MM.1S (cell line): ENCODE measurements around the gene DUXA.

Experiments
- DNase-seq: peaks from one replicate; pipeline ENCODE4 v3.0.0-alpha.2; 2015
- H2AFZ ChIP-seq: fragments of 300-600 bp; sonication (generic); 2 replicates; pipeline ENCODE4 v1.6.0; 2016; ENCODE audit warnings: antibody characterized with exemption, low read length
- H3F3A ChIP-seq: fragments of 300-600 bp; sonication (generic); 2 replicates; pipeline ENCODE4 v1.6.1; 2016; ENCODE audit warnings: mild to moderate bottlenecking, antibody characterized with exemption, low read length, moderate library complexity, mixed read lengths; ENCODE audit not compliant: insufficient read depth
- H3K27ac ChIP-seq: fragments of 300-600 bp; sonication (generic); 2 replicates; pipeline ENCODE4 v1.5.1; 2016; ENCODE audit warnings: mild to moderate bottlenecking, low read length
- H3K27me3 ChIP-seq: fragments of 300-600 bp; sonication (generic); replicated peaks from 2 replicates; pipeline ENCODE4 v1.6.0; 2016; ENCODE audit warnings: low read length; ENCODE audit not compliant: insufficient read depth
- H3K36me3 ChIP-seq: fragments of 300-600 bp; sonication (generic); replicated peaks from 2 replicates; pipeline ENCODE4 v1.6.1; 2016; ENCODE audit warnings: mild to moderate bottlenecking, low read length, mixed read lengths; ENCODE audit not compliant: insufficient read depth
- H3K4me1 ChIP-seq: fragments of 300-600 bp; sonication (generic); 2 replicates; pipeline ENCODE4 v1.6.1; 2016; ENCODE audit warnings: low read length, mixed read lengths
- H3K4me2 ChIP-seq: fragments of 300-600 bp; sonication (generic); 2 replicates; pipeline ENCODE4 v1.6.0; 2016; ENCODE audit warnings: low read depth, low read length
- H3K4me3 ChIP-seq: fragments of 300-600 bp; sonication (generic); 2 replicates; pipeline ENCODE4 v1.5.1; 2016; ENCODE audit warnings: low read length, mixed read lengths
- H3K79me2 ChIP-seq: fragments of 300-600 bp; sonication (generic); 2 replicates; pipeline ENCODE4 v1.6.1; 2016; ENCODE audit warnings: mixed run types, low read length, mixed read lengths
- H3K9ac ChIP-seq: fragments of 300-600 bp; sonication (generic); 2 replicates; pipeline ENCODE4 v1.6.1; 2016; ENCODE audit warnings: low read length, mixed read lengths
- H3K9me2 ChIP-seq: fragments of 300-600 bp; sonication (generic); replicated peaks from 2 replicates; pipeline ENCODE4 v1.6.1; 2016; ENCODE audit warnings: mild to moderate bottlenecking, low read length, mixed read lengths; ENCODE audit not compliant: insufficient read depth
- H3K9me3 ChIP-seq: fragments of 300-600 bp; sonication (generic); replicated peaks from 2 replicates; pipeline ENCODE4 v1.6.1; 2016; ENCODE audit warnings: mild to moderate bottlenecking, low read length, mixed read lengths; ENCODE audit not compliant: insufficient read depth
- H4K20me1 ChIP-seq: fragments of 300-600 bp; sonication (generic); 2 replicates; pipeline ENCODE4 v1.6.1; 2016; ENCODE audit warnings: mild to moderate bottlenecking, low read length, moderate library complexity, mixed read lengths; ENCODE audit not compliant: insufficient read depth
- CTCF ChIP-seq: fragments of 300-600 bp; sonication (generic); IDR thresholded peaks from 2 replicates; pipeline ENCODE4 v1.5.1; 2016; ENCODE audit warnings: antibody characterized with exemption, low read length, mixed read lengths
- EZH2 ChIP-seq: fragments of 300-600 bp; sonication (generic); optimal IDR thresholded peaks from 2 replicates; pipeline ENCODE3; 2017; ENCODE audit warnings: low read depth, mild to moderate bottlenecking, antibody characterized with exemption, low read length, mixed read lengths
- EZH2phosphoT487 ChIP-seq: fragments of 300-600 bp; sonication (generic); IDR thresholded peaks from 2 replicates; pipeline ENCODE4 v1.6.1; 2018; ENCODE audit warnings: antibody characterized with exemption, low read length

The DUXA gene

GRCh38 chr19:57165846-57166245 lies 1.4 kb downstream of the DUXA start:
- H2AFZ ChIP-seq, result no peak overlapping the region
- no peaks in the 10 kb centered on the region for H3K79me2 ChIP-seq
- no peaks in the 10 kb centered on the region for H3K36me3 ChIP-seq
- no peak overlapping the region for H3K4me2 ChIP-seq
- no peak overlapping the region for H3K27ac ChIP-seq
- no peaks in the 10 kb centered on the region for H3F3A ChIP-seq
- H3K4me3 ChIP-seq, result no peak overlapping the region
- no peaks in the 10 kb centered on the region for H3K9me2 ChIP-seq
- no peak for DNase-seq
- H3K27me3 ChIP-seq, result no peaks in the 10 kb centered on the region
- no peaks in the 10 kb centered on the region for H3K4me1 ChIP-seq
- H4K20me1 ChIP-seq, result no peaks in the 10 kb centered on the region
- H3K9ac ChIP-seq, result no peak overlapping the region
- TF ChIP-seq EZH2, result no peak
- no peak for TF ChIP-seq CTCF
- TF ChIP-seq EZH2phosphoT487, result no peak
- no peaks in the 10 kb centered on the region for H3K9me3 ChIP-seq

- Histone ChIP-seq H3K4me2 (no peak overlapping the region), H3F3A (no peaks in the 10 kb centered on the region), H3K79me2 (no peaks in the 10 kb centered on the region), H2AFZ (no peak overlapping the region), H3K9me2 (no peaks in the 10 kb centered on the region), H3K36me3 (no peaks in the 10 kb centered on the region), H3K9me3 (no peaks in the 10 kb centered on the region), H3K4me3 (no peak overlapping the region), H3K9ac (no peak overlapping the region), H3K4me1 (no peaks in the 10 kb centered on the region), H4K20me1 (no peaks in the 10 kb centered on the region), H3K27me3 (no peaks in the 10 kb centered on the region), H3K27ac (no peak overlapping the region)
- TF ChIP-seq EZH2, result no peak
- no peak for TF ChIP-seq CTCF
- no peak for TF ChIP-seq EZH2phosphoT487
- DNase-seq, result no peak
These were observed 5.2 kb downstream of the DUXA start for GRCh38 chr19:57161985-57162539.

- no peak overlapping the region for H3K9ac ChIP-seq
- TF ChIP-seq CTCF (no peak), EZH2phosphoT487 (no peak), EZH2 (no peak)
- H3F3A ChIP-seq, result no peaks in the 10 kb centered on the region
- no peaks in the 10 kb centered on the region for H4K20me1 ChIP-seq
- H3K9me2 ChIP-seq, result no peaks in the 10 kb centered on the region
- H3K79me2 ChIP-seq, result no peaks in the 10 kb centered on the region
- no peak overlapping the region for H2AFZ ChIP-seq
- no peaks in the 10 kb centered on the region for H3K36me3 ChIP-seq
- H3K9me3 ChIP-seq, result no peaks in the 10 kb centered on the region
- no peak overlapping the region for H3K4me3 ChIP-seq
- H3K4me1 ChIP-seq, result no peaks in the 10 kb centered on the region
- no peak overlapping the region for H3K4me2 ChIP-seq
- H3K27ac ChIP-seq, result no peak overlapping the region
- DNase-seq, result no peak
- H3K27me3 ChIP-seq, result no peaks in the 10 kb centered on the region; the same call in 1 of the 2 replicates
These were observed 14.4 kb downstream of the DUXA start for GRCh38 chr19:57152921-57153320.
